OCI-LY1 (cell line): ENCODE results near the gene CCDC93.

ENCODE experiments used
- H2AFZ ChIP-seq: fragments of 200-600 bp; sonication (generic), shearing (Covaris generic); 2 replicates; pipeline ENCODE4 v1.6.0; 2014; ENCODE audit warnings: antibody characterized with exemption, mild to moderate bottlenecking, low read length
- H3F3A ChIP-seq: fragments of 200-600 bp; sonication (generic), shearing (Covaris generic); 2 replicates; pipeline ENCODE4 v1.6.0; 2014; ENCODE audit warnings: mild to moderate bottlenecking, antibody characterized with exemption, low read length, moderate library complexity; ENCODE audit not compliant: insufficient read depth
- H3K27ac ChIP-seq: fragments of 200-600 bp; sonication (generic); 2 replicates; pipeline ENCODE4 v1.5.1; 2014; ENCODE audit warnings: low read length, mixed run types, mild to moderate bottlenecking, low read depth; ENCODE audit not compliant: poor library complexity, severe bottlenecking
- H3K27me3 ChIP-seq: fragments of 200-600 bp; sonication (generic); 2 replicates; pipeline ENCODE4 v1.6.0; 2014; ENCODE audit warnings: antibody characterized with exemption, mild to moderate bottlenecking, low read length, moderate library complexity; ENCODE audit not compliant: insufficient read depth
- H3K36me3 ChIP-seq: fragments of 200-600 bp; sonication (generic); 2 replicates; pipeline ENCODE4 v1.6.1; 2014; ENCODE audit warnings: mild to moderate bottlenecking, antibody characterized with exemption, low read length, moderate library complexity, mixed read lengths; ENCODE audit not compliant: insufficient read depth
- H3K4me1 ChIP-seq: fragments of 200-600 bp; sonication (generic); 2 replicates; pipeline ENCODE4 v1.5.1; 2014; ENCODE audit warnings: mild to moderate bottlenecking, low read length, moderate library complexity; ENCODE audit not compliant: insufficient read depth, severe bottlenecking
- H3K4me2 ChIP-seq: fragments of 200-600 bp; sonication (generic), shearing (Covaris generic); 2 replicates; pipeline ENCODE4 v1.6.1; 2014; ENCODE audit warnings: low read length
- H3K4me3 ChIP-seq: fragments of 200-600 bp; sonication (generic); 2 replicates; pipeline ENCODE4 v1.5.1; 2014; ENCODE audit warnings: low read length, low read depth, mild to moderate bottlenecking, mixed read lengths; ENCODE audit not compliant: poor library complexity, severe bottlenecking
- H3K79me2 ChIP-seq: fragments of 200-600 bp; shearing (Covaris generic); 2 replicates; pipeline ENCODE4 v1.6.1; 2016; ENCODE audit warnings: mixed run types, low read length, mixed read lengths; ENCODE audit not compliant: insufficient read depth
- H3K9ac ChIP-seq: fragments of 200-600 bp; sonication (generic), shearing (Covaris generic); 2 replicates; pipeline ENCODE4 v1.6.1; 2014; ENCODE audit warnings: mild to moderate bottlenecking, low read length, mixed read lengths
- H3K9me2 ChIP-seq: fragments of 200-600 bp; sonication (generic), shearing (Covaris generic); 2 replicates; pipeline ENCODE4 v1.6.1; 2014; ENCODE audit warnings: low read depth, mild to moderate bottlenecking, low read length, mixed read lengths
- H3K9me3 ChIP-seq: fragments of 200-600 bp; shearing (Covaris generic); 2 replicates; pipeline ENCODE4 v1.6.1; 2014; ENCODE audit warnings: low read length, mixed read lengths
- H4K20me1 ChIP-seq: fragments of 200-600 bp; sonication (generic), shearing (Covaris generic); 2 replicates; pipeline ENCODE4 v1.6.0; 2016; ENCODE audit warnings: mild to moderate bottlenecking, low read length; ENCODE audit not compliant: insufficient read depth
- EZH2 ChIP-seq: fragments of 200-600 bp; sonication (generic), shearing (Covaris generic); IDR thresholded peaks from 2 replicates; pipeline ENCODE4 v1.8.0; 2017; ENCODE audit warnings: borderline replicate concordance, mixed run types, mild to moderate bottlenecking, antibody characterized with exemption, low read length, moderate library complexity, mixed read lengths
- TF ChIP-seq, protein P1 (sequence below): fragments of 200-600 bp; sonication (generic), shearing (Covaris generic); IDR thresholded peaks from 2 replicates; pipeline ENCODE4 v1.5.1; 2017; ENCODE audit warnings: mild to moderate bottlenecking, antibody characterized with exemption, low read length, moderate library complexity, mixed read lengths

Gene CCDC93

DNA sequence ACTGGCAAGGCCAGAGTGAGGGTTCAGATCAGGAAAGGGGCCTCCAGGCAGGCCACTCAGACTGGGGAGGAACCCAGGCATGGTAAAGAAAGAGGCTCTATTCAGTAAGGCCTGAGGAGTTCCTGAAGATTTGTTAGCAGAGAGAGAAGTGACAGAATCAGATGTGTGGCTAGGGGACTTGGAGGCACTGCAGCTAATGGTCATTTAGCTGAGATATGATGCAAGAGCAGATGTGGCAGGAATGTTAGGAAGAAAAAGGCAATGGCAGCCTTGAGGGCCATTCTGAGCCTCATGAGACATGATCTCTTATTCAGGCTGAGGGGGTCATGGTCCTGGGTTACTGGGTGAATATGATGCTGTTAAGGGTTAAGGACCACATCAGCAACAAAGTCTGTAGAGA is 73.4 kb downstream of the CCDC93 start:
- no peak overlapping the region for H3K4me3 ChIP-seq
- no peaks in the 10 kb centered on the region for H3K4me1 ChIP-seq
- H3K9ac ChIP-seq, result no peak overlapping the region
- no peaks in the 10 kb centered on the region for H3K27me3 ChIP-seq
- H3K4me2 ChIP-seq, result no peak overlapping the region
- no peaks in the 10 kb centered on the region for H3K79me2 ChIP-seq
- H2AFZ ChIP-seq, result no peak overlapping the region
- no peaks in the 10 kb centered on the region for H4K20me1 ChIP-seq
- peaks cover 74% of the 10 kb centered on the region for H3K36me3 ChIP-seq
- no peak overlapping the region for H3K27ac ChIP-seq
- H3F3A ChIP-seq, result no peaks in the 10 kb centered on the region
- H3K9me2 ChIP-seq, result no peaks in the 10 kb centered on the region
- no peaks in the 10 kb centered on the region for H3K9me3 ChIP-seq
- TF ChIP-seq EZH2, result no peak
- TF ChIP-seq, protein P1, sequence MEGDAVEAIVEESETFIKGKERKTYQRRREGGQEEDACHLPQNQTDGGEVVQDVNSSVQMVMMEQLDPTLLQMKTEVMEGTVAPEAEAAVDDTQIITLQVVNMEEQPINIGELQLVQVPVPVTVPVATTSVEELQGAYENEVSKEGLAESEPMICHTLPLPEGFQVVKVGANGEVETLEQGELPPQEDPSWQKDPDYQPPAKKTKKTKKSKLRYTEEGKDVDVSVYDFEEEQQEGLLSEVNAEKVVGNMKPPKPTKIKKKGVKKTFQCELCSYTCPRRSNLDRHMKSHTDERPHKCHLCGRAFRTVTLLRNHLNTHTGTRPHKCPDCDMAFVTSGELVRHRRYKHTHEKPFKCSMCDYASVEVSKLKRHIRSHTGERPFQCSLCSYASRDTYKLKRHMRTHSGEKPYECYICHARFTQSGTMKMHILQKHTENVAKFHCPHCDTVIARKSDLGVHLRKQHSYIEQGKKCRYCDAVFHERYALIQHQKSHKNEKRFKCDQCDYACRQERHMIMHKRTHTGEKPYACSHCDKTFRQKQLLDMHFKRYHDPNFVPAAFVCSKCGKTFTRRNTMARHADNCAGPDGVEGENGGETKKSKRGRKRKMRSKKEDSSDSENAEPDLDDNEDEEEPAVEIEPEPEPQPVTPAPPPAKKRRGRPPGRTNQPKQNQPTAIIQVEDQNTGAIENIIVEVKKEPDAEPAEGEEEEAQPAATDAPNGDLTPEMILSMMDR, result no peak

- no peaks in the 10 kb centered on the region for H3K27me3 ChIP-seq
- no peaks in the 10 kb centered on the region for H3F3A ChIP-seq
- no peak overlapping the region for H3K4me2 ChIP-seq
- H2AFZ ChIP-seq, result no peak overlapping the region
- no peaks in the 10 kb centered on the region for H3K79me2 ChIP-seq
- TF ChIP-seq, protein P1, result no peak
- no peak for TF ChIP-seq EZH2
- no peaks in the 10 kb centered on the region for H3K9me3 ChIP-seq
- no peaks in the 10 kb centered on the region for H4K20me1 ChIP-seq
- no peak overlapping the region for H3K4me3 ChIP-seq
- H3K9ac ChIP-seq, result no peak overlapping the region
- H3K36me3 ChIP-seq, result peaks cover 74% of the 10 kb centered on the region
- H3K4me1 ChIP-seq, result no peaks in the 10 kb centered on the region
- H3K27ac ChIP-seq, result no peak overlapping the region
- H3K9me2 ChIP-seq, result no peaks in the 10 kb centered on the region
Measured at GRCh38 chr2:117938611-117939010, 75.3 kb downstream of the CCDC93 start.

GRCh38 chr2:117936871-117937428 is 76.9 kb downstream of the CCDC93 start:
- Histone ChIP-seq H3K27me3 (no peaks in the 10 kb centered on the region), H3K4me2 (no peak overlapping the region), H3K9me2 (no peaks in the 10 kb centered on the region), H3K9me3 (no peaks in the 10 kb centered on the region), H3F3A (no peaks in the 10 kb centered on the region), H3K27ac (no peak overlapping the region), H3K9ac (no peak overlapping the region), H3K4me3 (no peak overlapping the region), H3K36me3 (peaks cover 72% of the 10 kb centered on the region), H4K20me1 (no peaks in the 10 kb centered on the region), H2AFZ (no peak overlapping the region), H3K79me2 (no peaks in the 10 kb centered on the region), H3K4me1 (no peaks in the 10 kb centered on the region)
- no peak for TF ChIP-seq EZH2
- TF ChIP-seq, protein P1, result no peak
